Amniotic stem cell (primary cell): ENCODE data around the gene TSPAN14.
"Not testable (repeated sequence)": the region's sequence is repeated elsewhere in the genome, so short reads cannot be mapped to it uniquely, and the experiment has no call there.

Experiments
- DNase-seq: peaks from one replicate; lab custom pipeline; 2025; lab: John Stamatoyannopoulos, UW

Gene TSPAN14

GRCh38 chr10:80468806-80469421, 14.8 kb downstream of the TSPAN14 start:
- DNase-seq = no peak

GRCh38 chr10:80470266-80470665, 16.2 kb downstream of the TSPAN14 start:
- no peak for DNase-seq

GRCh38 chr10:80471001-80471400, 16.9 kb downstream of the TSPAN14 start:
- DNase-seq = no peak

- DNase-seq = no peak
These were observed 17.7 kb downstream of the TSPAN14 start for GRCh38 chr10:80471715-80472233.

GRCh38 chr10:80472234-80473095, 18.4 kb downstream of the TSPAN14 start:
- DNase-seq = peak; percentile 72

GRCh38 chr10:80473096-80473657, 19.1 kb downstream of the TSPAN14 start:
- DNase-seq = no peak

GRCh38 chr10:80473692-80474596, 19.8 kb downstream of the TSPAN14 start:
- DNase-seq = no peak

GRCh38 chr10:80474597-80474910, 20.4 kb downstream of the TSPAN14 start:
- no peak for DNase-seq

- no peak for DNase-seq
These were observed 20.8 kb downstream of the TSPAN14 start for GRCh38 chr10:80474941-80475340.

- not testable (repeated sequence) for DNase-seq
These were observed 21.5 kb downstream of the TSPAN14 start for GRCh38 chr10:80475641-80476040.

- DNase-seq = no peak
These were observed 22.6 kb downstream of the TSPAN14 start for GRCh38 chr10:80476685-80477084.

- peak; percentile 49 for DNase-seq
These were observed 23.7 kb downstream of the TSPAN14 start for GRCh38 chr10:80477813-80478212.

- DNase-seq = not testable (repeated sequence)
These were observed 26.3 kb downstream of the TSPAN14 start for GRCh38 chr10:80480373-80480772.

GRCh38 chr10:80480852-80481251, 26.7 kb downstream of the TSPAN14 start:
- no peak for DNase-seq

GRCh38 chr10:80484243-80484642, 30.1 kb downstream of the TSPAN14 start:
- DNase-seq = no peak

- DNase-seq = no peak
These were observed 30.6 kb downstream of the TSPAN14 start for GRCh38 chr10:80484676-80485075.

- DNase-seq = no peak
These were observed 31.2 kb downstream of the TSPAN14 start for GRCh38 chr10:80485076-80485945.

GRCh38 chr10:80485946-80486764, 32.0 kb downstream of the TSPAN14 start:
- no peak for DNase-seq

- no peak for DNase-seq
These were observed 32.8 kb downstream of the TSPAN14 start for GRCh38 chr10:80486785-80487420.

- DNase-seq = no peak
These were observed 33.3 kb downstream of the TSPAN14 start for GRCh38 chr10:80487421-80487785.
